Activated T-cell treated with anti-CD3 and anti-CD28 coated beads, Interleukin-2, amount 50 U/mL, for 4 hours (primary cell): ENCODE results near the gene C15orf39. TPM values are rescaled to one million over a fixed set of nuclear protein-coding genes. Genes with fewer than 3 reads are reported as not detected.
"Not testable (repeated sequence)": the region's sequence is repeated elsewhere in the genome, so short reads cannot be mapped to it uniquely, and the experiment has no call there.

Experiments used
- ATAC-seq, 2 donors: fragments of 200-7000 bp; cut with Tn5 transposase; one replicate each; pipeline ENCODE4 v1.10.0; 2021
- DNase-seq: peaks from one replicate; pipeline ENCODE4 v3.0.0-alpha.2; 2020
- H3K27me3 Mint-ChIP-seq: one replicate; pipeline ENCODE4 v1.8.0; 2021; ENCODE audit warnings: low read depth, mixed read lengths
- H3K36me3 Mint-ChIP-seq: one replicate; pipeline ENCODE4 v1.8.0; 2022; ENCODE audit warnings: mixed read lengths; ENCODE audit not compliant: insufficient read depth
- H3K4me1 Mint-ChIP-seq: one replicate; pipeline ENCODE4 v1.8.0; 2021; ENCODE audit warnings: low read depth, mixed read lengths
- H3K4me3 Mint-ChIP-seq: one replicate; pipeline ENCODE4 v1.8.0; 2021; ENCODE audit warnings: mild to moderate bottlenecking, moderate library complexity, mixed read lengths
- H3K9me3 Mint-ChIP-seq: one replicate; pipeline ENCODE4 v1.8.0; 2021; ENCODE audit warnings: mixed read lengths
- total RNA-seq, 3 donors: library from RNA; stranded (reverse); gene quantifications; one replicate each; pipeline ENCODE4 v1.2.1, GENCODE V29; 2021

C15orf39 gene
- total RNA-seq, 3 donors from 2014 or later: 49.9 to 68.7 (median 62.0) TPM

GRCh38 chr15:75207618-75208500 lies 6.2 kb downstream of the C15orf39 start:
- no peaks in the 10 kb centered on the region for H3K9me3 Mint-ChIP-seq
- H3K4me3 Mint-ChIP-seq: no peak overlapping the region
- DNase-seq (no peak), ATAC-seq (no peak)
- H3K4me1 Mint-ChIP-seq: peaks cover 40% of the 10 kb centered on the region
- H3K36me3 Mint-ChIP-seq: peaks cover 12% of the 10 kb centered on the region
- no peaks in the 10 kb centered on the region for H3K27me3 Mint-ChIP-seq

- peaks cover 12% of the 10 kb centered on the region for H3K36me3 Mint-ChIP-seq
- H3K9me3 Mint-ChIP-seq: no peaks in the 10 kb centered on the region
- no peaks in the 10 kb centered on the region for H3K27me3 Mint-ChIP-seq
- DNase-seq (no peak), ATAC-seq (no peak)
- H3K4me1 Mint-ChIP-seq: peaks cover 36% of the 10 kb centered on the region
- H3K4me3 Mint-ChIP-seq: peak overlapping the region; percentile 19
These were observed 7.0 kb downstream of the C15orf39 start for GRCh38 chr15:75208501-75209288.

GRCh38 chr15:75209289-75209676 lies 7.6 kb downstream of the C15orf39 start:
- peaks cover 30% of the 10 kb centered on the region for H3K4me1 Mint-ChIP-seq
- H3K36me3 Mint-ChIP-seq: peaks cover 12% of the 10 kb centered on the region
- DNase-seq: no peak
- H3K4me3 Mint-ChIP-seq: peak overlapping the region; percentile 19
- no peak for ATAC-seq
- H3K27me3 Mint-ChIP-seq: no peaks in the 10 kb centered on the region
- no peaks in the 10 kb centered on the region for H3K9me3 Mint-ChIP-seq

GRCh38 chr15:75210811-75211230 lies 9.1 kb downstream of the C15orf39 start:
- Mint-ChIP-seq H3K36me3 (peaks cover 12% of the 10 kb centered on the region), H3K4me3 (no peak overlapping the region), H3K4me1 (peaks cover 17% of the 10 kb centered on the region), H3K9me3 (no peaks in the 10 kb centered on the region), H3K27me3 (no peaks in the 10 kb centered on the region)
- DNase-seq (no peak), ATAC-seq (no peak)

GRCh38 chr15:75211436-75212199 lies 9.9 kb downstream of the C15orf39 start:
- no peaks in the 10 kb centered on the region for H3K27me3 Mint-ChIP-seq
- H3K36me3 Mint-ChIP-seq: peaks cover 12% of the 10 kb centered on the region
- H3K9me3 Mint-ChIP-seq: no peaks in the 10 kb centered on the region
- H3K4me1 Mint-ChIP-seq: peaks cover 17% of the 10 kb centered on the region
- no peak overlapping the region for H3K4me3 Mint-ChIP-seq
- ATAC-seq (no peak), DNase-seq (no peak)

- Mint-ChIP-seq H3K4me3 (no peak overlapping the region), H3K9me3 (no peaks in the 10 kb centered on the region), H3K27me3 (no peaks in the 10 kb centered on the region), H3K4me1 (peaks cover 17% of the 10 kb centered on the region), H3K36me3 (peaks cover 12% of the 10 kb centered on the region)
- ATAC-seq (no peak), DNase-seq (no peak)
These were observed 10.6 kb downstream of the C15orf39 start for GRCh38 chr15:75212200-75212858.

GRCh38 chr15:75213212-75213767 lies 11.6 kb downstream of the C15orf39 start:
- no peak for ATAC-seq
- Mint-ChIP-seq H3K36me3 (peaks cover 12% of the 10 kb centered on the region), H3K4me1 (peaks cover 17% of the 10 kb centered on the region), H3K4me3 (no peak overlapping the region), H3K9me3 (no peaks in the 10 kb centered on the region), H3K27me3 (no peaks in the 10 kb centered on the region)
- DNase-seq: no peak

- DNase-seq: no peak
- Mint-ChIP-seq H3K4me3 (no peak overlapping the region), H3K4me1 (peaks cover 17% of the 10 kb centered on the region), H3K9me3 (no peaks in the 10 kb centered on the region), H3K36me3 (peaks cover 12% of the 10 kb centered on the region), H3K27me3 (no peaks in the 10 kb centered on the region)
- ATAC-seq: peak in 1 of 2 donors; percentile 23
These were observed 12.1 kb downstream of the C15orf39 start for GRCh38 chr15:75213768-75214221.

GRCh38 chr15:75214293-75215096 lies 12.8 kb downstream of the C15orf39 start:
- DNase-seq: no peak
- peaks cover 6% of the 10 kb centered on the region for H3K36me3 Mint-ChIP-seq
- peaks cover 11% of the 10 kb centered on the region for H3K4me1 Mint-ChIP-seq
- ATAC-seq: no peak
- no peaks in the 10 kb centered on the region for H3K9me3 Mint-ChIP-seq
- H3K4me3 Mint-ChIP-seq: no peak overlapping the region
- H3K27me3 Mint-ChIP-seq: no peaks in the 10 kb centered on the region

- DNase-seq (no peak), ATAC-seq (no peak)
- Mint-ChIP-seq H3K4me1 (peaks cover 4% of the 10 kb centered on the region), H3K27me3 (no peaks in the 10 kb centered on the region), H3K36me3 (no peaks in the 10 kb centered on the region), H3K4me3 (no peak overlapping the region), H3K9me3 (no peaks in the 10 kb centered on the region)
These were observed 13.7 kb downstream of the C15orf39 start for GRCh38 chr15:75215107-75216004.

- Mint-ChIP-seq H3K27me3 (no peaks in the 10 kb centered on the region), H3K36me3 (no peaks in the 10 kb centered on the region), H3K4me3 (no peak overlapping the region), H3K9me3 (no peaks in the 10 kb centered on the region), H3K4me1 (peaks cover 2% of the 10 kb centered on the region)
- ATAC-seq (no peak), DNase-seq (no peak)
These were observed 15.3 kb downstream of the C15orf39 start for GRCh38 chr15:75217012-75217411.

- not testable (repeated sequence) for H3K4me1 Mint-ChIP-seq, H3K36me3 Mint-ChIP-seq, H3K9me3 Mint-ChIP-seq, H3K4me3 Mint-ChIP-seq, DNase-seq, H3K27me3 Mint-ChIP-seq, ATAC-seq
These were observed 15.9 kb downstream of the C15orf39 start for GRCh38 chr15:75217574-75217973.
